Stomach (tissue), 9 donors: ENCODE measurements around the gene KCNG2. TPM values are rescaled to one million over a fixed set of nuclear protein-coding genes. Genes with fewer than 3 reads are reported as not detected.
A peak's percentile ranks its signal among the peaks of the same experiment; 100 is the strongest.

Source experiments
- DNase-seq, 2 donors: peaks; one replicate each; pipeline versions ENCODE4 v3.0.0 to v3.0.0-alpha.2; 2013 to 2019
- H3K27ac ChIP-seq, 5 donors: fragments of 200-600 bp in 4 of 5; sonication (generic) in 4 of 5; one replicate each; pipeline ENCODE4 v1.5.1; 2013 to 2019; ENCODE audit warnings: mild to moderate bottlenecking in 1 of 5, moderate library complexity in 1 of 5
- H3K27me3 ChIP-seq, 3 donors: fragments of 200-600 bp; sonication (generic); one replicate each; pipeline ENCODE4 v1.5.1; 2017 to 2019; ENCODE audit warnings: mixed run types in 1 of 3
- H3K36me3 ChIP-seq, 4 donors: fragments of 200-600 bp; sonication (generic); 1 replicate in 3 of 4; 2 replicates in 1 of 4; pipeline ENCODE4 v1.5.1; 2016 to 2019
- H3K4me1 ChIP-seq, 4 donors: fragments of 200-600 bp; sonication (generic); one replicate each; pipeline ENCODE4 v1.5.1; 2016 to 2019
- H3K4me3 ChIP-seq, 4 donors: fragments of 200-600 bp; sonication (generic) in 3 of 4; one replicate each; pipeline ENCODE4 v1.5.1; 2016 to 2019; ENCODE audit warnings: mild to moderate bottlenecking in 1 of 4
- H3K9me3 ChIP-seq, 4 donors: fragments of 200-600 bp; sonication (generic); one replicate each; pipeline ENCODE4 v1.5.1; 2016 to 2019
- CTCF ChIP-seq, 7 experiments: fragments of 450-650 bp in 4 of 7; fragments of 200-600 bp in 3 of 7; sonication (generic) in 3 of 7; IDR thresholded peaks; one replicate each; pipeline ENCODE4 v1.5.1; 2016 to 2019; ENCODE audit warnings: antibody characterized with exemption in 7 of 7, control low read depth in 2 of 7, mild to moderate bottlenecking in 1 of 7
- EP300 ChIP-seq: sonication (generic); formaldehyde crosslinking; IDR thresholded peaks from one replicate; pipeline ENCODE4 v1.6.1; 2017; ENCODE audit warnings: antibody characterized with exemption
- POLR2A ChIP-seq, 4 donors: fragments of 450-650 bp; IDR thresholded peaks; one replicate each; pipeline ENCODE4 v1.6.1; 2016; ENCODE audit warnings: antibody characterized with exemption in 4 of 4, control low read depth in 2 of 4, mild to moderate bottlenecking in 1 of 4, moderate library complexity in 1 of 4
- POLR2AphosphoS5 ChIP-seq, 3 donors: sonication (generic); formaldehyde crosslinking; IDR thresholded peaks; one replicate each; pipeline ENCODE4 v1.6.1; 2016; ENCODE audit warnings: antibody characterized with exemption in 3 of 3
- WGBS, 5 donors: extraction: QIAGEN DNeasy Blood & Tissue Kit in 3 of 5; methylation state at CpG; one replicate each; pipeline versions ENCODE4 v1.1.5 to v1.1.7; 2013 to 2018; 5-methylcytosine and 5-hydroxymethylcytosine counted together
- intact Hi-C: fragments of 100-400 bp; cut with DNase I; formaldehyde crosslinking; loops from one replicate; pipeline ENCODE4 v1.15.1; 2023; ENCODE audit warnings: low total_unique reads
- polyA plus RNA-seq, 3 donors: library from polyadenylated mRNA; stranded (reverse); fragments of 200-250 nt; gene quantifications; one replicate each; pipeline ENCODE4 v1.2.3, GENCODE V29; 2013
- total RNA-seq, 5 donors: library from RNA; depleted of rRNA; stranded (reverse); fragments of >200 nt; gene quantifications; one replicate each; pipeline versions ENCODE4 v1.1.0 to v1.2.3, GENCODE V29; 2014 to 2016
- donor health status: healthy with polysubstance abuse.
- donor health status: Bipolar disorder and iron deficiency.
- donor health status: healthy.

The KCNG2 gene
- total and polyA plus RNA-seq, 8 donors, result 0.08 to 2.3 (median 0.92) TPM; not detected in 5

- Histone ChIP-seq H3K36me3 (no peaks in the 10 kb centered on the region), H3K9me3 (peaks cover 0 to 6% (median 0%) of the 10 kb centered on the region in 4 donors), H3K27ac (no peak overlapping the region), H3K4me1 (peaks cover 6 to 20% (median 11%) of the 10 kb centered on the region in 4 donors), H3K4me3 (no peak overlapping the region), H3K27me3 (peaks cover 16 to 93% (median 37%) of the 10 kb centered on the region in 3 donors)
- WGBS, 5 donors, result 78 to 85% (median 80%) methylated on average over 22 of the region's 22 CpGs
- TF ChIP-seq CTCF (IDR thresholded peaks at IDR 0.05) (no peak), POLR2A (IDR thresholded peaks at IDR 0.05) (no peak), POLR2AphosphoS5 (IDR thresholded peaks at IDR 0.05) (no peak), EP300 (no peak)
- no peak for DNase-seq
- intact Hi-C loops, result no loop called here
Measured at GRCh38 chr18:79786786-79787526, 10.8 kb upstream of the KCNG2 start.

GRCh38 chr18:79787527-79787864 lies 10.2 kb upstream of the KCNG2 start:
- peak overlapping the region in 2 of 4 donors; percentile 22 to 36 for H3K4me3 ChIP-seq
- no peaks in the 10 kb centered on the region for H3K36me3 ChIP-seq
- TF ChIP-seq POLR2AphosphoS5 (IDR thresholded peaks at IDR 0.05), result no peak
- H3K27me3 ChIP-seq, result peaks cover 16 to 93% (median 37%) of the 10 kb centered on the region in 3 donors
- no peak overlapping the region for H3K27ac ChIP-seq
- DNase-seq, result no peak
- WGBS, 5 donors, result 82 to 90% (median 85%) methylated on average over 16 of the region's 16 CpGs
- peaks cover 0 to 6% (median 0%) of the 10 kb centered on the region in 4 donors for H3K9me3 ChIP-seq
- H3K4me1 ChIP-seq, result peaks cover 6 to 25% (median 11%) of the 10 kb centered on the region in 4 donors
- intact Hi-C loops, result no loop called here

GRCh38 chr18:79787865-79788733 lies 9.6 kb upstream of the KCNG2 start:
- no peak overlapping the region for H3K27ac ChIP-seq
- peaks cover 6 to 27% (median 11%) of the 10 kb centered on the region in 4 donors for H3K4me1 ChIP-seq
- 7 to 12% (median 9%) methylated on average over 37 to 106 of the region's 106 CpGs for WGBS, 5 donors
- intact Hi-C loops, result no loop called here
- peak overlapping the region in 3 of 4 donors; percentile 10 to 36 (median 22) for H3K4me3 ChIP-seq
- peak in 1 of 2 donors; percentile 38 for DNase-seq
- peaks cover 0 to 6% (median 0%) of the 10 kb centered on the region in 4 donors for H3K9me3 ChIP-seq
- H3K36me3 ChIP-seq, result no peaks in the 10 kb centered on the region
- H3K27me3 ChIP-seq, result peaks cover 16 to 91% (median 37%) of the 10 kb centered on the region in 3 donors
- TF ChIP-seq CTCF (IDR thresholded peaks at IDR 0.05) (no peak), POLR2A (IDR thresholded peaks at IDR 0.05) (no peak), EP300 (no peak), POLR2AphosphoS5 (IDR thresholded peaks at IDR 0.05) (no peak)

- TF ChIP-seq CTCF (IDR thresholded peaks at IDR 0.05) (no peak), POLR2AphosphoS5 (IDR thresholded peaks at IDR 0.05) (no peak), EP300 (no peak), POLR2A (IDR thresholded peaks at IDR 0.05) (no peak)
- H3K27me3 ChIP-seq, result peaks cover 16 to 88% (median 37%) of the 10 kb centered on the region in 3 donors
- no peak overlapping the region for H3K27ac ChIP-seq
- WGBS, 5 donors, result 44 to 64% (median 53%) methylated on average over 18 to 27 of the region's 27 CpGs; no CpG with 5 or more reads in 1 of the 5 donors
- H3K36me3 ChIP-seq, result no peaks in the 10 kb centered on the region
- peaks cover 0 to 6% (median 0%) of the 10 kb centered on the region in 4 donors for H3K9me3 ChIP-seq
- DNase-seq, result no peak
- peaks cover 6 to 27% (median 11%) of the 10 kb centered on the region in 4 donors for H3K4me1 ChIP-seq
- peak overlapping the region in 1 of 4 donors; percentile 36 for H3K4me3 ChIP-seq
- intact Hi-C loops, result no loop called here
Measured at GRCh38 chr18:79788734-79789085, 9.0 kb upstream of the KCNG2 start.
